HFF-Myc (cell line): ENCODE results near the gene TMPRSS7.
"Not testable (repeated sequence)": the region's sequence is repeated elsewhere in the genome, so short reads cannot be mapped to it uniquely, and the experiment has no call there.

ENCODE experiments used
- DNase-seq: peaks from one replicate; pipeline ENCODE4 v3.0.0-alpha.2; 2011; ENCODE audit warnings: low read depth; ENCODE audit errors: extremely low read depth
- H3K4me3 ChIP-seq: replicated peaks from 2 replicates; pipeline ENCODE4 v1.5.1; 2011; ENCODE audit warnings: low read depth, mild to moderate bottlenecking, control low read depth, low read length
- CTCF ChIP-seq: IDR thresholded peaks from 2 replicates; pipeline ENCODE4 v1.5.1; 2012; ENCODE audit warnings: mild to moderate bottlenecking, low read depth, low read length, control low read depth; ENCODE audit errors: missing control alignments

The TMPRSS7 gene

GRCh38 chr3:112056451-112056929, 22.0 kb downstream of the TMPRSS7 start:
- TF ChIP-seq CTCF, result no peak
- no peak overlapping the region for H3K4me3 ChIP-seq
- DNase-seq, result peak; percentile 11

- H3K4me3 ChIP-seq, result no peak overlapping the region
Observed at GRCh38 chr3:112059497-112059896, 25.0 kb downstream of the TMPRSS7 start.

GRCh38 chr3:112061152-112061551, 26.6 kb downstream of the TMPRSS7 start:
- DNase-seq, result no peak
- no peak for TF ChIP-seq CTCF
- H3K4me3 ChIP-seq, result no peak overlapping the region

More at GRCh38 chr3:112059497-112059896, 25.0 kb downstream of the TMPRSS7 start:
- no peak for TF ChIP-seq CTCF
- DNase-seq, result no peak

GRCh38 chr3:112072387-112073060, 38.0 kb downstream of the TMPRSS7 start:
- not testable (repeated sequence) for DNase-seq, H3K4me3 ChIP-seq

GRCh38 chr3:112074006-112074405, 39.5 kb downstream of the TMPRSS7 start:
- DNase-seq, result no peak
- TF ChIP-seq CTCF, result no peak
- H3K4me3 ChIP-seq, result no peak overlapping the region

GRCh38 chr3:112074616-112075497, 40.3 kb downstream of the TMPRSS7 start:
- no peak overlapping the region for H3K4me3 ChIP-seq
- peak; percentile 87 for DNase-seq
- no peak for TF ChIP-seq CTCF

GRCh38 chr3:112078125-112079083, 43.9 kb downstream of the TMPRSS7 start:
- no peak for DNase-seq
- TF ChIP-seq CTCF, result no peak
- H3K4me3 ChIP-seq, result no peak overlapping the region
